SK-N-MC (cell line): Measurements from ENCODE around the gene ZNF615.

Source experiments
- EZH2 ChIP-seq: fragments of 200-600 bp; sonication (generic); IDR thresholded peaks from one replicate; pipeline ENCODE4 v1.6.1; 2017; ENCODE audit warnings: antibody characterized with exemption
- POLR2AphosphoS5 ChIP-seq: IDR thresholded peaks from 2 replicates; pipeline ENCODE4 v1.6.1; 2012; ENCODE audit warnings: mild to moderate bottlenecking, low read depth, low read length, borderline replicate concordance

DNA sequence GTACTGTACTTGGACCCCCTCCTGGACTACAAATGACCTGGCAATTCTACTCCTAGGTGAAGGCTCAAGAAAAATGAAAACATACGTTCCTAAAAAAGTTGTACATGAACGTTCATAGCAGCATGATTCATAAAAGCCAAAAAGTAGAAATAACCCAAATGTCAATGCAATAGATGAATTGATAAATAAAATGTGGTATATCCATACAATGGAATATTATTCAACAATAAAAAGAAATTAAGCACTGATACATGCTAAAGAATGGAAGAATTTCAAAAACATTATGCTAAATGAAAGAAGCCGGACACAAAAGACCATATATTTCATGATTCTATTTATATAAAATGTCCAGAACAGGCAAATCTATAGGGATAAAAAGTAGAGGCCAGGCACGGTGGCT is 31.2 kb upstream of the ZNF615 start:
- TF ChIP-seq POLR2AphosphoS5, result no peak
- TF ChIP-seq EZH2, result no peak
